ENCODE measurements around the gene NRSN2. TPM values are rescaled to one million over a fixed set of nuclear protein-coding genes. Genes with fewer than 3 reads are reported as not detected.

The NRSN2 gene
- polyA plus RNA-seq, 1 of the 3 experiments (the other 2 are of a cell fraction) = 146 TPM

DNA sequence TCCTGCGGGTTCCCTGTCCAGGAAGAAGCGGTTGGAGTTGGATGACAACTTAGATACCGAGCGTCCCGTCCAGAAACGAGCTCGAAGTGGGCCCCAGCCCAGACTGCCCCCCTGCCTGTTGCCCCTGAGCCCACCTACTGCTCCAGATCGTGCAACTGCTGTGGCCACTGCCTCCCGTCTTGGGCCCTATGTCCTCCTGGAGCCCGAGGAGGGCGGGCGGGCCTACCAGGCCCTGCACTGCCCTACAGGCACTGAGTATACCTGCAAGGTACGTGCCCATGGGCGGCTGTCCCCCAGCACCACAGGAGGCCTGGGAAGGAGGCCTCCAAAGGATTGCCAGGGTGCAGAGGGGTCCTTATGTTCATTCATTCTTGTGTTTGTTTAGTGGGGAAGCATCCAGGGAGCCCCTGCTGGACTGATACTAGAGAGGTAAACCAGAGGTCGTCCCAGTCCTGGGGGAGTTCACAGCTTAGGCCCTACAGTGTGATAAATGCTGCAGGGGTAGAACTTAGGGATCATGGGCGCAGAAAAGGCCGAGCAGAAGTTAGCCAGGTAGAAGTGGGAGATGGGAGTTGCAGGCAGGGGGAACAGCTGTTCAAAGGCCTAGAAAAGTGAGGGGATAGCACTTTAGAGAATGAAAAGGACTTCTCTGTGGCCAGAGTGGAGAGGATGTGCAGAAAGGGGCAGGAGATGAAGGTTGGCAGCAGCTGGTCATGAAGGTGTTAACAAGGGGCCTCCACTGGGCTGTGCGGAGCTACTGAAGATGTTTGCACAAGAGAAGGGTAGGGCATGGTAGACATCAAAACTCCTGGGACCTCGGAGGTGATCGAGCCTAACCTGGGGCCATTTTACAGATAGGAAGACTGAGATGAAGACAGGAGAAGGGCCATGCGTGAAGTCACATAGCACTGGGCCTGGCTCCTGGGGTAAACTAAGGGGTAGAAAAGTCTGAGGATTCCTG lies 41.4 kb downstream of the NRSN2 start:
- Histone ChIP-seq H2AFZ (ENCODE audit: low read depth) (no peak overlapping the region), H4K20me1 (ENCODE audit: insufficient read depth) (peaks cover 16% of the 10 kb centered on the region; the same call in 1 of the 2 replicates), H3K9me2 (no peaks in the 10 kb centered on the region), H3K9me3 (no peaks in the 10 kb centered on the region), H3K4me1 (ENCODE audit: control insufficient read depth in 1 of 2, insufficient read depth in 2 of 2, low read depth in 1 of 2, low read length in 1 of 2) (no peaks in the 10 kb centered on the region), H3K4me2 (no peak overlapping the region), H3K79me2 (ENCODE audit: insufficient read depth) (peaks cover 18% of the 10 kb centered on the region; the same call in 1 of the 2 replicates), H3K27ac (ENCODE audit: low read depth in 2 of 2, low read length in 1 of 2) (no peak overlapping the region), H3K4me3 (ENCODE audit: low read depth in 2 of 2, low read length in 1 of 2) (no peak overlapping the region), H3F3A (replicated peaks; ENCODE audit: insufficient read depth) (no peaks in the 10 kb centered on the region), H3K36me3 (replicated peaks in 1 of 2; ENCODE audit: control insufficient read depth in 1 of 2, insufficient read depth in 2 of 2, low read length in 1 of 2) (peaks cover 29 to 31% of the 10 kb centered on the region in 2 experiments), H3K27me3 (ENCODE audit: insufficient read depth) (no peaks in the 10 kb centered on the region), H3K9ac (no peak overlapping the region)
- ChIA-PET POLR2A (no interaction called here), CTCF (no interaction called here)
- WGBS (ENCODE audit: low lambda C conversion rate) = 84% methylated on average over 16 of the region's 21 CpGs
- no peak for DNase-seq
- TF ChIP-seq ELF1 (IDR thresholded peaks at IDR 0.05) (no peak), RCOR1 (IDR thresholded peaks at IDR 0.05; ENCODE audit: low read length) (no peak), EP300 (IDR thresholded peaks at IDR 0.05; ENCODE audit: borderline replicate concordance in 1 of 2, low read depth in 1 of 2, low read length in 1 of 2) (no peak), FOXM1 (IDR thresholded peaks at IDR 0.05; ENCODE audit: low read depth) (no peak)

- 77% methylated on average over 5 of the region's 6 CpGs for WGBS (ENCODE audit: low lambda C conversion rate)
Measured at GRCh38 chr20:389220-389619, 42.3 kb downstream of the NRSN2 start.

More at GRCh38 chr20:389220-389619, 42.3 kb downstream of the NRSN2 start:
- Histone ChIP-seq H3K4me1 (ENCODE audit: control insufficient read depth in 1 of 2, insufficient read depth in 2 of 2, low read depth in 1 of 2, low read length in 1 of 2) (no peaks in the 10 kb centered on the region), H3K9me2 (no peaks in the 10 kb centered on the region), H3K4me3 (ENCODE audit: low read depth in 2 of 2, low read length in 1 of 2) (no peak overlapping the region), H3K9me3 (no peaks in the 10 kb centered on the region), H2AFZ (ENCODE audit: low read depth) (no peak overlapping the region), H3K79me2 (ENCODE audit: insufficient read depth) (peaks cover 15% of the 10 kb centered on the region; the same call in 1 of the 2 replicates), H4K20me1 (ENCODE audit: insufficient read depth) (peaks cover 11% of the 10 kb centered on the region; the same call in 1 of the 2 replicates), H3F3A (replicated peaks; ENCODE audit: insufficient read depth) (no peaks in the 10 kb centered on the region), H3K4me2 (no peak overlapping the region), H3K36me3 (replicated peaks in 1 of 2; ENCODE audit: control insufficient read depth in 1 of 2, insufficient read depth in 2 of 2, low read length in 1 of 2) (peaks cover 27 to 33% of the 10 kb centered on the region in 2 experiments), H3K27me3 (ENCODE audit: insufficient read depth) (no peaks in the 10 kb centered on the region), H3K9ac (no peak overlapping the region), H3K27ac (ENCODE audit: low read depth in 2 of 2, low read length in 1 of 2) (no peak overlapping the region)
- DNase-seq = no peak
- TF ChIP-seq RFX5 (IDR thresholded peaks at IDR 0.05; ENCODE audit: low read length) (no peak), TCF12 (IDR thresholded peaks at IDR 0.05) (no peak), POLR2AphosphoS5 (IDR thresholded peaks at IDR 0.05; ENCODE audit: low read depth, low read length) (no peak), RXRA (IDR thresholded peaks at IDR 0.05; ENCODE audit: borderline replicate concordance, low read depth) (no peak), MEF2A (IDR thresholded peaks at IDR 0.05; ENCODE audit: borderline replicate concordance, low read depth) (no peak), GABPA (IDR thresholded peaks at IDR 0.05; ENCODE audit: low read depth) (no peak), USF1 (IDR thresholded peaks at IDR 0.05; ENCODE audit: borderline replicate concordance, low read depth) (no peak), MXI1 (IDR thresholded peaks at IDR 0.05; ENCODE audit: low read depth, low read length) (no peak), TEAD4 (IDR thresholded peaks at IDR 0.05; ENCODE audit: borderline replicate concordance, insufficient read depth) (no peak)
- TF ChIP-seq, protein P1, sequence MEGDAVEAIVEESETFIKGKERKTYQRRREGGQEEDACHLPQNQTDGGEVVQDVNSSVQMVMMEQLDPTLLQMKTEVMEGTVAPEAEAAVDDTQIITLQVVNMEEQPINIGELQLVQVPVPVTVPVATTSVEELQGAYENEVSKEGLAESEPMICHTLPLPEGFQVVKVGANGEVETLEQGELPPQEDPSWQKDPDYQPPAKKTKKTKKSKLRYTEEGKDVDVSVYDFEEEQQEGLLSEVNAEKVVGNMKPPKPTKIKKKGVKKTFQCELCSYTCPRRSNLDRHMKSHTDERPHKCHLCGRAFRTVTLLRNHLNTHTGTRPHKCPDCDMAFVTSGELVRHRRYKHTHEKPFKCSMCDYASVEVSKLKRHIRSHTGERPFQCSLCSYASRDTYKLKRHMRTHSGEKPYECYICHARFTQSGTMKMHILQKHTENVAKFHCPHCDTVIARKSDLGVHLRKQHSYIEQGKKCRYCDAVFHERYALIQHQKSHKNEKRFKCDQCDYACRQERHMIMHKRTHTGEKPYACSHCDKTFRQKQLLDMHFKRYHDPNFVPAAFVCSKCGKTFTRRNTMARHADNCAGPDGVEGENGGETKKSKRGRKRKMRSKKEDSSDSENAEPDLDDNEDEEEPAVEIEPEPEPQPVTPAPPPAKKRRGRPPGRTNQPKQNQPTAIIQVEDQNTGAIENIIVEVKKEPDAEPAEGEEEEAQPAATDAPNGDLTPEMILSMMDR (IDR thresholded peaks at IDR 0.05) = no peak
- TF ChIP-seq, protein P2, sequence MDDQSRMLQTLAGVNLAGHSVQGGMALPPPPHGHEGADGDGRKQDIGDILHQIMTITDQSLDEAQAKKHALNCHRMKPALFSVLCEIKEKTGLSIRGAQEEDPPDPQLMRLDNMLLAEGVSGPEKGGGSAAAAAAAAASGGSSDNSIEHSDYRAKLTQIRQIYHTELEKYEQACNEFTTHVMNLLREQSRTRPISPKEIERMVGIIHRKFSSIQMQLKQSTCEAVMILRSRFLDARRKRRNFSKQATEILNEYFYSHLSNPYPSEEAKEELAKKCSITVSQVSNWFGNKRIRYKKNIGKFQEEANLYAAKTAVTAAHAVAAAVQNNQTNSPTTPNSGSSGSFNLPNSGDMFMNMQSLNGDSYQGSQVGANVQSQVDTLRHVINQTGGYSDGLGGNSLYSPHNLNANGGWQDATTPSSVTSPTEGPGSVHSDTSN (IDR thresholded peaks at IDR 0.05) = no peak
- TF ChIP-seq, protein P3, sequence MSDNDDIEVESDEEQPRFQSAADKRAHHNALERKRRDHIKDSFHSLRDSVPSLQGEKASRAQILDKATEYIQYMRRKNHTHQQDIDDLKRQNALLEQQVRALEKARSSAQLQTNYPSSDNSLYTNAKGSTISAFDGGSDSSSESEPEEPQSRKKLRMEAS (IDR thresholded peaks at IDR 0.05; ENCODE audit: low read depth) = no peak
- CTCF ChIA-PET = no interaction called here
- POLR2A ChIA-PET = no interaction called here
